Mucosa of stomach (tissue), 1 donor: ENCODE data around the gene FADD.
"Not testable (repeated sequence)": the region's sequence is repeated elsewhere in the genome, so short reads cannot be mapped to it uniquely, and the experiment has no call there.

Experiments
- H3K27me3 ChIP-seq: one replicate; pipeline ENCODE4 v1.7.0; 2013; ENCODE audit warnings: mild to moderate bottlenecking, low read length; ENCODE audit not compliant: control insufficient read depth, insufficient read depth
- H3K36me3 ChIP-seq: one replicate; pipeline ENCODE4 v1.7.0; 2013; ENCODE audit warnings: low read length; ENCODE audit not compliant: control insufficient read depth, insufficient read depth
- H3K4me1 ChIP-seq: one replicate; pipeline ENCODE4 v1.7.0; 2013; ENCODE audit warnings: mild to moderate bottlenecking, low read length; ENCODE audit not compliant: control insufficient read depth, insufficient read depth
- H3K4me3 ChIP-seq: one replicate; pipeline ENCODE4 v1.7.0; 2013; ENCODE audit warnings: low read length
- H3K9ac ChIP-seq: one replicate; pipeline ENCODE4 v1.7.0; 2013; ENCODE audit warnings: mild to moderate bottlenecking, low read length, moderate library complexity
- H3K9me3 ChIP-seq: one replicate; pipeline ENCODE4 v1.7.0; 2013; ENCODE audit warnings: mild to moderate bottlenecking, low read length, moderate library complexity; ENCODE audit not compliant: control insufficient read depth
- donor health status: Pancreatic carcinoma.

FADD gene

GRCh38 chr11:70210530-70210929 lies 7.4 kb downstream of the FADD start:
- Histone ChIP-seq H3K4me3 (no peak overlapping the region), H3K4me1 (peaks cover 15% of the 10 kb centered on the region), H3K27me3 (no peaks in the 10 kb centered on the region), H3K9me3 (no peaks in the 10 kb centered on the region), H3K9ac (no peak overlapping the region), H3K36me3 (peaks cover 10% of the 10 kb centered on the region)

- Histone ChIP-seq H3K4me1 (peaks cover 13% of the 10 kb centered on the region), H3K9me3 (no peaks in the 10 kb centered on the region), H3K9ac (peak overlapping the region; percentile 50), H3K4me3 (no peak overlapping the region), H3K27me3 (no peaks in the 10 kb centered on the region), H3K36me3 (peaks cover 7% of the 10 kb centered on the region)
Measured at GRCh38 chr11:70212227-70212811, 9.2 kb downstream of the FADD start.

- not testable (repeated sequence) for H3K4me1 ChIP-seq, H3K9me3 ChIP-seq, H3K27me3 ChIP-seq, H3K36me3 ChIP-seq, H3K9ac ChIP-seq, H3K4me3 ChIP-seq
Measured at GRCh38 chr11:70217388-70217787, 14.3 kb downstream of the FADD start.

- H3K27me3 ChIP-seq, H3K36me3 ChIP-seq, H3K9me3 ChIP-seq, H3K4me1 ChIP-seq, H3K9ac ChIP-seq, H3K4me3 ChIP-seq: not testable (repeated sequence)
Measured at GRCh38 chr11:70218076-70218475, 15.0 kb downstream of the FADD start.

GRCh38 chr11:70220136-70220535 lies 17.0 kb downstream of the FADD start:
- no peaks in the 10 kb centered on the region for H3K9me3 ChIP-seq
- no peaks in the 10 kb centered on the region for H3K36me3 ChIP-seq
- H3K4me1 ChIP-seq = no peaks in the 10 kb centered on the region
- no peak overlapping the region for H3K9ac ChIP-seq
- H3K27me3 ChIP-seq = no peaks in the 10 kb centered on the region
- H3K4me3 ChIP-seq = no peak overlapping the region

- Histone ChIP-seq H3K9ac (no peak overlapping the region), H3K4me1 (peaks cover 6% of the 10 kb centered on the region), H3K27me3 (no peaks in the 10 kb centered on the region), H3K36me3 (no peaks in the 10 kb centered on the region), H3K4me3 (no peak overlapping the region), H3K9me3 (no peaks in the 10 kb centered on the region)
Measured at GRCh38 chr11:70220920-70221319, 17.8 kb downstream of the FADD start.

GRCh38 chr11:70225681-70226177 lies 22.6 kb downstream of the FADD start:
- no peaks in the 10 kb centered on the region for H3K36me3 ChIP-seq
- H3K4me1 ChIP-seq = peaks cover 14% of the 10 kb centered on the region
- H3K9ac ChIP-seq = no peak overlapping the region
- H3K27me3 ChIP-seq = no peaks in the 10 kb centered on the region
- H3K4me3 ChIP-seq = no peak overlapping the region
- no peaks in the 10 kb centered on the region for H3K9me3 ChIP-seq

GRCh38 chr11:70226183-70226582 lies 23.1 kb downstream of the FADD start:
- no peak overlapping the region for H3K9ac ChIP-seq
- no peaks in the 10 kb centered on the region for H3K9me3 ChIP-seq
- no peaks in the 10 kb centered on the region for H3K27me3 ChIP-seq
- H3K36me3 ChIP-seq = no peaks in the 10 kb centered on the region
- no peak overlapping the region for H3K4me3 ChIP-seq
- H3K4me1 ChIP-seq = peaks cover 14% of the 10 kb centered on the region

GRCh38 chr11:70226967-70227366 lies 23.9 kb downstream of the FADD start:
- Histone ChIP-seq H3K36me3 (no peaks in the 10 kb centered on the region), H3K27me3 (no peaks in the 10 kb centered on the region), H3K9ac (no peak overlapping the region), H3K4me1 (peaks cover 14% of the 10 kb centered on the region), H3K4me3 (no peak overlapping the region), H3K9me3 (no peaks in the 10 kb centered on the region)

GRCh38 chr11:70229737-70230136 lies 26.6 kb downstream of the FADD start:
- Histone ChIP-seq H3K9me3 (no peaks in the 10 kb centered on the region), H3K9ac (no peak overlapping the region), H3K27me3 (no peaks in the 10 kb centered on the region), H3K4me3 (no peak overlapping the region), H3K4me1 (peaks cover 25% of the 10 kb centered on the region), H3K36me3 (no peaks in the 10 kb centered on the region)

- Histone ChIP-seq H3K4me1 (peaks cover 25% of the 10 kb centered on the region), H3K4me3 (no peak overlapping the region), H3K9ac (no peak overlapping the region)
Measured at GRCh38 chr11:70230151-70230839, 27.2 kb downstream of the FADD start.

GRCh38 chr11:70230840-70231710 lies 28.0 kb downstream of the FADD start:
- no peak overlapping the region for H3K4me3 ChIP-seq
- H3K4me1 ChIP-seq = peaks cover 18% of the 10 kb centered on the region
- H3K9me3 ChIP-seq = no peaks in the 10 kb centered on the region
- H3K9ac ChIP-seq = no peak overlapping the region
- H3K36me3 ChIP-seq = no peaks in the 10 kb centered on the region
- H3K27me3 ChIP-seq = no peaks in the 10 kb centered on the region

More at GRCh38 chr11:70230151-70230839, 27.2 kb downstream of the FADD start:
- no peaks in the 10 kb centered on the region for H3K36me3 ChIP-seq
- no peaks in the 10 kb centered on the region for H3K9me3 ChIP-seq
- no peaks in the 10 kb centered on the region for H3K27me3 ChIP-seq
